ENCODE data around the gene MGAT4C.
"Not testable (repeated sequence)": the region's sequence is repeated elsewhere in the genome, so short reads cannot be mapped to it uniquely, and the experiment has no call there.

Gene MGAT4C

DNA sequence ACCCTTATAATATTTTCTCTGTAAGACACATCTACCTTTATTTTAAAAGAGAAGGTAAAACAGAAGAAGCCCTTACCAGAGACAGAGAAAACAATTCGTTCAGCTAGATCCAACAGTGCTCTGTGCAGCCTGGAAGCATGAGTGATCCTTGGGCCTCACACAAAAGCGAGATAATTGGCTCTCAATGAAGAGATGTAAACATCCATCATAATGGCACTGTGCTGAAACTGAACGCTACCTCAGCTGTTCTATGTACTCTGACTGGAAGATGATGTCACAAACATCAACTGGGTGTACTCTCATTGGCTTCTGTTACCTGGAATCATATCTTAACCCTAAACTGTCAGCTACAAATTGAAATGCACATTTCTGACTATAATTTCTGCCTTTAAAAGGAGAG lies at the start of gene MGAT4C:
Gene MGAT4C (minus strand): TSS at position 229 of the 400 bp plus-strand sequence.
- no peak within 1 kb of the TSS for H3K4me3 ChIP-seq (IDR thresholded peaks at IDR 0.05; ENCODE audit: insufficient read depth, low read depth, low read length)
- H3K4me2 ChIP-seq: no peak within 1 kb of the TSS
- H4K20me1 ChIP-seq (ENCODE audit: insufficient read depth): no peaks in the 10 kb centered on the region
- H3K79me2 ChIP-seq (ENCODE audit: insufficient read depth, low read depth): no peaks in the 10 kb centered on the region
- no peak within 1 kb of the TSS for H3K9ac ChIP-seq
- H3K36me3 ChIP-seq (ENCODE audit: insufficient read depth): no peaks in the 10 kb centered on the region
- TF ChIP-seq, protein P1, sequence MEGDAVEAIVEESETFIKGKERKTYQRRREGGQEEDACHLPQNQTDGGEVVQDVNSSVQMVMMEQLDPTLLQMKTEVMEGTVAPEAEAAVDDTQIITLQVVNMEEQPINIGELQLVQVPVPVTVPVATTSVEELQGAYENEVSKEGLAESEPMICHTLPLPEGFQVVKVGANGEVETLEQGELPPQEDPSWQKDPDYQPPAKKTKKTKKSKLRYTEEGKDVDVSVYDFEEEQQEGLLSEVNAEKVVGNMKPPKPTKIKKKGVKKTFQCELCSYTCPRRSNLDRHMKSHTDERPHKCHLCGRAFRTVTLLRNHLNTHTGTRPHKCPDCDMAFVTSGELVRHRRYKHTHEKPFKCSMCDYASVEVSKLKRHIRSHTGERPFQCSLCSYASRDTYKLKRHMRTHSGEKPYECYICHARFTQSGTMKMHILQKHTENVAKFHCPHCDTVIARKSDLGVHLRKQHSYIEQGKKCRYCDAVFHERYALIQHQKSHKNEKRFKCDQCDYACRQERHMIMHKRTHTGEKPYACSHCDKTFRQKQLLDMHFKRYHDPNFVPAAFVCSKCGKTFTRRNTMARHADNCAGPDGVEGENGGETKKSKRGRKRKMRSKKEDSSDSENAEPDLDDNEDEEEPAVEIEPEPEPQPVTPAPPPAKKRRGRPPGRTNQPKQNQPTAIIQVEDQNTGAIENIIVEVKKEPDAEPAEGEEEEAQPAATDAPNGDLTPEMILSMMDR (conservative IDR thresholded peaks at IDR 0.05; ENCODE audit: low read depth, low read length): no peak
- no peak within 1 kb of the TSS for H3K27ac ChIP-seq
- no peaks in the 10 kb centered on the region for H3K4me1 ChIP-seq (ENCODE audit: low read depth, poor library complexity, severe bottlenecking)
- H3K27me3 ChIP-seq (ENCODE audit: insufficient read depth, low read depth): no peaks in the 10 kb centered on the region
- H2AFZ ChIP-seq (ENCODE audit: low read depth): no peak within 1 kb of the TSS

DNA sequence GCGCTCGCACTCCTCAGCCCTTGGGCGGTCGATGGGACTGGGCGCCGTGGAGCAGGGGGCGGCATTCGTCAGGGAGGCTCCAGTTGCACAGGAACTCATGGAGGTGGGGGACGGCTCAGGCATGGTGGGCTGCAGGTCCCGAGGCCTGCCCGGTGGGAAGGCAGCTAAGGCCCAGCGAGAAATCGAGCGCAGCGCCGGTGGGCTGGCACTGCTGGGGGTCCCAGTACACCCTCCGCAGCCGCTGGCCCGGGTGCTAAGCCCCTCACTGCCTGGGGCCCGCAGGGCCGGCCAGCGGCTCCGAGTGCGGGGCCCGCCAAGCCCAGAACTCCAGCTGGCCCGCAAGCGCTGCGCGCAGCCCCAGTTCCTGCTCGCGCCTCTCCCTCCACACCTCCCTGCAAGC lies 40.2 kb upstream of the MGAT4C start:
- H3K4me3 ChIP-seq (IDR thresholded peaks at IDR 0.05; ENCODE audit: insufficient read depth, low read depth, low read length); H4K20me1 ChIP-seq (ENCODE audit: insufficient read depth); H2AFZ ChIP-seq (ENCODE audit: low read depth); H3K27ac ChIP-seq; H3K9ac ChIP-seq; H3K79me2 ChIP-seq (ENCODE audit: insufficient read depth, low read depth); H3K36me3 ChIP-seq (ENCODE audit: insufficient read depth); H3K27me3 ChIP-seq (ENCODE audit: insufficient read depth, low read depth); H3K4me2 ChIP-seq; H3K4me1 ChIP-seq (ENCODE audit: low read depth, poor library complexity, severe bottlenecking): not testable (repeated sequence)

DNA sequence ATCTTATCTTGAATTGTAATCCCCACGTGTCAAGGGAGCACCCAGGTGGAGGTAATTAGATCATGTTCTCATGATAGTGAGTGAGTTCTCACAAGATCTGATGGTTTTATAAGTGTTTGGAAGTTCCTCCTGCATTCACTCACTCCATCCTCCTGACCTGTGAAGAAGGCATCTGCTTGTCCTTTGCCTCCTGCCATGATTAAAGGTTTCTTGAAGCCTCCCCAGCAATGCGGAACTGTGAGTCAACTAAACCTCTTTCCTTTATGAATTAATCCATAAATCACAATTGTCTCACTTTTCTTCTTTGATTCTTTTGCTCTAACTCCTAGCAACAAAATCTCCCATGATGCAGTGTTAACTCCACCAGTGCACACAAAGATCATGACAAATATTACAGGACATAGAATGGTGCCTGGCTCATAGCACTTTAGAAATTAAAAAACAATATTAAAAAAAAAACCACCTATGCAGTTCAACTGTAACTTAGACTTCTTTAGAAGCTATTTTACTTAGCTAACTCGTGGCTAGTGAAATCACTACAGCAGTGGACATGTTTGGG lies 37.6 kb upstream of the MGAT4C start:
- H3K4me3 ChIP-seq (IDR thresholded peaks at IDR 0.05; ENCODE audit: insufficient read depth, low read depth, low read length): no peak overlapping the region
- no peaks in the 10 kb centered on the region for H3K36me3 ChIP-seq (ENCODE audit: insufficient read depth)
- no peak overlapping the region for H3K27ac ChIP-seq
- H2AFZ ChIP-seq (ENCODE audit: low read depth): no peak overlapping the region
- no peaks in the 10 kb centered on the region for H3K4me1 ChIP-seq (ENCODE audit: low read depth, poor library complexity, severe bottlenecking)
- TF ChIP-seq, protein P1 (conservative IDR thresholded peaks at IDR 0.05; ENCODE audit: low read depth, low read length): no peak
- no peaks in the 10 kb centered on the region for H3K79me2 ChIP-seq (ENCODE audit: insufficient read depth, low read depth)
- no peak overlapping the region for H3K4me2 ChIP-seq
- no peaks in the 10 kb centered on the region for H3K27me3 ChIP-seq (ENCODE audit: insufficient read depth, low read depth)
- no peak overlapping the region for H3K9ac ChIP-seq
- H4K20me1 ChIP-seq (ENCODE audit: insufficient read depth): no peaks in the 10 kb centered on the region

DNA sequence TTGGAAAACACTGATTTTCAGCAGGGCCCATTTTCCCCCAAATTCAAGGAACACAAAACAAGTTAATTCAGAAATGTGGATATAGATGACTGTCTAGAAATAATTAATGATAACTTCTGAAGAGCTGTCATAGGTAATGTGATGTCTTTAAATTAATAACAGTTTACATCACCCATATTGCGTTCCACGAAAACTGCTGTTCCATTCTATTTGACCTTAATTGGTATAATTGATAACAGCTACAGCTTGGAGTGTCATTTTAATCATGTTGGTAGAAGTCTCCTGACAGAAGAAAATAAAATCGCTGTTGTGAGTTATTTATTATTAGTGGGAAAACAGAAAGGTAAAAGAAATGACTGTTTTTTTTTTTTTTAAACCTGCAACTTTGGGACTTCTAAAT lies 36.3 kb upstream of the MGAT4C start:
- Histone ChIP-seq H3K4me3 (IDR thresholded peaks at IDR 0.05; ENCODE audit: insufficient read depth, low read depth, low read length) (no peak overlapping the region), H3K4me2 (no peak overlapping the region)
- TF ChIP-seq, protein P1 (conservative IDR thresholded peaks at IDR 0.05; ENCODE audit: low read depth, low read length): no peak

DNA sequence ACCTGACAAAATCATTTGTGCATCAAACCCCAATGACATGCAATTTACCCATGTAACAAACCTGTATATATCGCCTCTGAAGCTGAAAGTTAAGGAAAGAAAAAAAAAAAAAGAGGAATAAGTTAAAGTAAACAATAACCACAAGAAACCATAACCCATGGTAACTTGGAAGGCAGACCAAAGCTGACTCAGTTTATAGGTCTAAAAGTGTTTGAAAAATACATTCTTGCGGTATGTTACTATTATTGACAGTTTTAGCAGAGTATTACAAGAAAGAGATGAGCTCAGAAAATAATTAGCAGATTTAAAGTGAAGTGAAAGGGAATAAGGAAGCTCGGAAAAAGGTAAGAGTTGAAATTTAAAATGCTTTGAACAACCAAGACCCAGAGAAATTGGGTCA lies 34.4 kb upstream of the MGAT4C start:
- Histone ChIP-seq H3K4me3 (IDR thresholded peaks at IDR 0.05; ENCODE audit: insufficient read depth, low read depth, low read length) (no peak overlapping the region), H3K79me2 (ENCODE audit: insufficient read depth, low read depth) (no peaks in the 10 kb centered on the region), H3K27ac (no peak overlapping the region), H2AFZ (ENCODE audit: low read depth) (no peak overlapping the region), H3K4me1 (ENCODE audit: low read depth, poor library complexity, severe bottlenecking) (no peaks in the 10 kb centered on the region), H3K9ac (no peak overlapping the region), H3K27me3 (ENCODE audit: insufficient read depth, low read depth) (no peaks in the 10 kb centered on the region), H4K20me1 (ENCODE audit: insufficient read depth) (no peaks in the 10 kb centered on the region), H3K4me2 (no peak overlapping the region), H3K36me3 (ENCODE audit: insufficient read depth) (no peaks in the 10 kb centered on the region)
- TF ChIP-seq, protein P1 (conservative IDR thresholded peaks at IDR 0.05; ENCODE audit: low read depth, low read length): no peak

More for the DNA sequence above, 36.3 kb upstream of the MGAT4C start:
- Histone ChIP-seq H3K4me1 (ENCODE audit: low read depth, poor library complexity, severe bottlenecking) (no peaks in the 10 kb centered on the region), H3K9ac (no peak overlapping the region), H3K79me2 (ENCODE audit: insufficient read depth, low read depth) (no peaks in the 10 kb centered on the region), H3K27me3 (ENCODE audit: insufficient read depth, low read depth) (no peaks in the 10 kb centered on the region), H2AFZ (ENCODE audit: low read depth) (no peak overlapping the region), H3K27ac (no peak overlapping the region), H3K36me3 (ENCODE audit: insufficient read depth) (no peaks in the 10 kb centered on the region), H4K20me1 (ENCODE audit: insufficient read depth) (no peaks in the 10 kb centered on the region)
